Ovary (tissue), 9 donors: ENCODE data around the gene TBXA2R. TPM values are rescaled to one million over a fixed set of nuclear protein-coding genes. Genes with fewer than 3 reads are reported as not detected.

ENCODE experiments used
- DNase-seq, 5 donors: peaks; one replicate each; pipeline ENCODE4 v3.0.0-alpha.2; 2019 to 2020
- H3K27ac ChIP-seq, 2 donors: fragments of 200-600 bp; one replicate each; pipeline versions ENCODE4 v1.5.1 to v1.8.0; 2019 to 2022
- H3K27me3 ChIP-seq: fragments of 200-600 bp; one replicate; pipeline ENCODE4 v1.8.0; 2022
- H3K36me3 ChIP-seq: fragments of 200-600 bp; sonication (generic); one replicate; pipeline ENCODE4 v1.5.1; 2019
- H3K4me1 ChIP-seq: one replicate; pipeline ENCODE4 v1.8.1; 2013; ENCODE audit warnings: mild to moderate bottlenecking, moderate library complexity; ENCODE audit not compliant: insufficient read depth
- H3K4me3 ChIP-seq: fragments of 200-600 bp; sonication (generic); one replicate; pipeline ENCODE4 v1.5.1; 2017
- H3K9me3 ChIP-seq, 2 donors: fragments of 200-600 bp in 1 of 2; sonication (generic) in 1 of 2; one replicate each; pipeline versions ENCODE4 v1.5.1 to v1.8.1; 2013 to 2019; ENCODE audit warnings: mild to moderate bottlenecking in 1 of 2, moderate library complexity in 1 of 2
- EP300 ChIP-seq: sonication (generic); formaldehyde crosslinking; IDR thresholded peaks from one replicate; pipeline ENCODE4 v1.6.1; 2017; ENCODE audit warnings: antibody characterized with exemption
- POLR2A ChIP-seq: fragments of 450-650 bp; IDR thresholded peaks from one replicate; pipeline ENCODE4 v1.6.1; 2017; ENCODE audit warnings: antibody characterized with exemption, mild to moderate bottlenecking, moderate library complexity
- WGBS, 3 donors: extraction: QIAGEN DNeasy Blood & Tissue Kit in 1 of 3; methylation state at CpG; one replicate each; pipeline versions ENCODE4 v1.1.5 to v1.1.7; 2013 to 2017; 5-methylcytosine and 5-hydroxymethylcytosine counted together
- intact Hi-C, 4 donors: fragments of 100-400 bp; cut with DNase I; formaldehyde crosslinking; loops; one replicate each; pipeline versions ENCODE4 v1.11.0 to v1.15.1; 2022 to 2023
- polyA plus RNA-seq, 2 donors: library from polyadenylated mRNA; stranded (reverse); fragments of 200-250 nt in 1 of 2; fragments of 350-450 nt in 1 of 2; fragmentation: Illumina TruSeq in 1 of 2; extraction: RNeasy Lipid Tissue Mini Kit (QIAGEN cat#74804) in 1 of 2; gene quantifications; one replicate each; pipeline ENCODE4 v1.2.3, GENCODE V29; 2013 to 2014
- total RNA-seq, 7 donors: library from RNA; depleted of rRNA in 2 of 7; stranded (reverse); fragments of >200 nt in 2 of 7; fragmentation: NEBNext Ultra II Directional in 3 of 7; extraction: Animal tissue kit (Norgen Biotek cat#: 25700) in 3 of 7; gene quantifications; one replicate each; pipeline versions ENCODE4 v1.1.0 to v1.2.4, GENCODE V29; 2016 to 2023
- TF ChIP-seq, protein P1 (sequence below), 3 donors: fragments of 450-650 bp in 2 of 3; fragments of 200-600 bp in 1 of 3; IDR thresholded peaks; one replicate each; pipeline versions ENCODE4 v1.5.1 to v1.8.0; 2016 to 2022; ENCODE audit warnings: antibody characterized with exemption in 3 of 3, mild to moderate bottlenecking in 1 of 3
- donor health status: DM: no; HTN: no; CAD: no; lungs with moderate emphysema.
- donor health status: DM: no; HTN: no; CAD: no.
- donor health status: Bipolar disorder and iron deficiency.
- donor health status: DM: yes; HTN: yes; CAD: no.
- donor health status: DM: no; HTN: no; CAD: no.
- donor health status: DM: yes; HTN: yes; CAD: no.

TBXA2R gene
- total and polyA plus RNA-seq, 9 donors: 1.1 to 3.7 (median 1.5) TPM

DNA sequence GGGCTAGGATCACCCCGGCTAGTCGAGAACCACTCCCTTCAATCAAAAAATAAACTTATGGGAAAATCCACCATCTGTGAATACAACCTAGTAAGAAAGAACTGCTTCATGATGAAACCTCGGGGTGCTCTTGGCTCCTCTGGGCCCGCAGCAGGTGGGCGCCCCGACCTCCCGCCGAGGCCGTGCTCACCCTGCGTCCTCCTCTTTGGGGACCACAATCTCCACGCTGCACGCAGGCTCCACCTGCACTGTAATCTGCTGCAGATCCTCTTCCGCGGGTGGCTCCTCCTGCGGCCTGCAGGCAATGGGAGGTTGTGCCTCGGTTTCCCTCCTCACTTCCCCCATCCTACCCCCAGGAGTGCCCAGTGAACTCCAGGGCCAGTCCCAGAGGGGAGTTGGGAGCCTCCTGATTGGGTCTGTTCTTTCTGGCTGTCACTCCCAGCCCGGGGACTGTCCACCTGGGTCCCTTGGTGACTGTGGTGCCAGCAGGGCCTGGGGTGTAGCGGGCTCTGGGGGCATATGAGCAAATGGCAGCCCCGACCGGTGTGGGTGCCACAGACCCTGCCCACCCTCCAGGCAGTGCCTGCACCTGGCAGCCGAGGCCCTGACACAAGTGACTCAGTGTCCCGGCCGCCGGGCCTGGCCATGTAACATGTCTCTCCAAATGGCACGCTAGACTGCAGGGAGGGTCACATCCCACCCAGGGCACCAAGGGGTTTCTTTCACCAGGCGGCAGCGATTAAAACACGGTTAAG, 35.0 kb upstream of the TBXA2R start:
- no peak overlapping the region for H3K4me3 ChIP-seq
- no peaks in the 10 kb centered on the region for H3K27me3 ChIP-seq
- H3K4me1 ChIP-seq: no peaks in the 10 kb centered on the region
- no peak overlapping the region for H3K27ac ChIP-seq
- 91 to 93% (median 92%) methylated on average over 27 to 28 of the region's 28 CpGs for WGBS, 3 donors
- no peaks in the 10 kb centered on the region for H3K36me3 ChIP-seq
- no peaks in the 10 kb centered on the region for H3K9me3 ChIP-seq
- intact Hi-C loops: no loop called here
- no peak for DNase-seq
- no peak for TF ChIP-seq POLR2A
- TF ChIP-seq, protein P1, sequence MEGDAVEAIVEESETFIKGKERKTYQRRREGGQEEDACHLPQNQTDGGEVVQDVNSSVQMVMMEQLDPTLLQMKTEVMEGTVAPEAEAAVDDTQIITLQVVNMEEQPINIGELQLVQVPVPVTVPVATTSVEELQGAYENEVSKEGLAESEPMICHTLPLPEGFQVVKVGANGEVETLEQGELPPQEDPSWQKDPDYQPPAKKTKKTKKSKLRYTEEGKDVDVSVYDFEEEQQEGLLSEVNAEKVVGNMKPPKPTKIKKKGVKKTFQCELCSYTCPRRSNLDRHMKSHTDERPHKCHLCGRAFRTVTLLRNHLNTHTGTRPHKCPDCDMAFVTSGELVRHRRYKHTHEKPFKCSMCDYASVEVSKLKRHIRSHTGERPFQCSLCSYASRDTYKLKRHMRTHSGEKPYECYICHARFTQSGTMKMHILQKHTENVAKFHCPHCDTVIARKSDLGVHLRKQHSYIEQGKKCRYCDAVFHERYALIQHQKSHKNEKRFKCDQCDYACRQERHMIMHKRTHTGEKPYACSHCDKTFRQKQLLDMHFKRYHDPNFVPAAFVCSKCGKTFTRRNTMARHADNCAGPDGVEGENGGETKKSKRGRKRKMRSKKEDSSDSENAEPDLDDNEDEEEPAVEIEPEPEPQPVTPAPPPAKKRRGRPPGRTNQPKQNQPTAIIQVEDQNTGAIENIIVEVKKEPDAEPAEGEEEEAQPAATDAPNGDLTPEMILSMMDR (IDR thresholded peaks at IDR 0.05): no peak
- TF ChIP-seq EP300: no peak

DNA sequence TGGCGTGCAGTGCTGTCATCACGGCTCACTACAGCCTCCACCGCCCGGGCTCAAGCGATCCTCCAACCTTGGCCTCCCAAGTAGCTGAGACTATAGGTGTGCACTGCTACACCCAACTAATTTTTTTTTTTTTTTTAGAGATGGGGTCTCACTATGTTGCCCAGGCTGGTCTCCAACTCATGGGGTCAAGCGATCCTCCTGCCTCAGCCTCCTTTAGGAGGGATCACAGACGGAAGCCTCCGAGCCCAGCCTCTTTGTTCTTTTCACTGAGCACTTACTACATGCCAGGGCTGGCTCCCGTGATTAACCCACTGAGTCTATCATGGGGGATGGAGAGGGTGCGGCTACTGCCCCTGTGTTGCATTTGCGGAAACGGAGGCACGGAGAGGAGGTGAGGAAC, 32.8 kb upstream of the TBXA2R start:
- Histone ChIP-seq H3K27ac (no peak overlapping the region), H3K4me1 (no peaks in the 10 kb centered on the region), H3K36me3 (no peaks in the 10 kb centered on the region), H3K9me3 (no peaks in the 10 kb centered on the region), H3K27me3 (no peaks in the 10 kb centered on the region), H3K4me3 (no peak overlapping the region)
- intact Hi-C loops: no loop called here
- no peak for DNase-seq
- WGBS, 3 donors: 92 to 94% (median 92%) methylated on average over 13 of the region's 13 CpGs
- no peak for TF ChIP-seq POLR2A
- no peak for TF ChIP-seq EP300

- Histone ChIP-seq H3K27ac (no peak overlapping the region), H3K27me3 (no peaks in the 10 kb centered on the region), H3K36me3 (no peaks in the 10 kb centered on the region), H3K4me1 (peaks cover 2% of the 10 kb centered on the region), H3K9me3 (no peaks in the 10 kb centered on the region), H3K4me3 (no peak overlapping the region)
- WGBS, 3 donors: 83 to 86% (median 84%) methylated on average over 55 of the region's 55 CpGs
- TF ChIP-seq, protein P1 (IDR thresholded peaks at IDR 0.05): no peak
- TF ChIP-seq POLR2A (no peak), EP300 (no peak)
- no peak for DNase-seq
- intact Hi-C loops: no loop called here
Observed at GRCh38 chr19:3638208-3639193, 31.8 kb upstream of the TBXA2R start.

- peaks cover 6% of the 10 kb centered on the region for H3K4me1 ChIP-seq
- H3K36me3 ChIP-seq: no peaks in the 10 kb centered on the region
- intact Hi-C loops: no loop called here
- 84 to 88% (median 85%) methylated on average over 21 to 23 of the region's 23 CpGs for WGBS, 3 donors
- TF ChIP-seq, protein P1 (IDR thresholded peaks at IDR 0.05): no peak
- TF ChIP-seq POLR2A (no peak), EP300 (no peak)
- DNase-seq: no peak
- no peak overlapping the region for H3K4me3 ChIP-seq
- H3K9me3 ChIP-seq: no peaks in the 10 kb centered on the region
- no peak overlapping the region for H3K27ac ChIP-seq
- no peaks in the 10 kb centered on the region for H3K27me3 ChIP-seq
Observed at GRCh38 chr19:3637621-3638020, 30.9 kb upstream of the TBXA2R start.
